Endometrium (tissue), 2 donors: ENCODE results near the gene GARRE1.
"Not testable (repeated sequence)": the region's sequence is repeated elsewhere in the genome, so short reads cannot be mapped to it uniquely, and the experiment has no call there.

Experiments used
- FAIRE-seq: peaks from 2 replicates; lab custom pipeline; 2012; peaks lifted over from hg19 to GRCh38; lab: Jason Lieb, UNC
- donor health status: control.
- donor health status: control.

Gene GARRE1

GRCh38 chr19:34260771-34261173 lies 6.4 kb downstream of the GARRE1 start:
- FAIRE-seq = no peak

GRCh38 chr19:34261334-34262109 lies 7.2 kb downstream of the GARRE1 start:
- no peak for FAIRE-seq

- no peak for FAIRE-seq
Observed at GRCh38 chr19:34263745-34264237, 9.4 kb downstream of the GARRE1 start.

DNA sequence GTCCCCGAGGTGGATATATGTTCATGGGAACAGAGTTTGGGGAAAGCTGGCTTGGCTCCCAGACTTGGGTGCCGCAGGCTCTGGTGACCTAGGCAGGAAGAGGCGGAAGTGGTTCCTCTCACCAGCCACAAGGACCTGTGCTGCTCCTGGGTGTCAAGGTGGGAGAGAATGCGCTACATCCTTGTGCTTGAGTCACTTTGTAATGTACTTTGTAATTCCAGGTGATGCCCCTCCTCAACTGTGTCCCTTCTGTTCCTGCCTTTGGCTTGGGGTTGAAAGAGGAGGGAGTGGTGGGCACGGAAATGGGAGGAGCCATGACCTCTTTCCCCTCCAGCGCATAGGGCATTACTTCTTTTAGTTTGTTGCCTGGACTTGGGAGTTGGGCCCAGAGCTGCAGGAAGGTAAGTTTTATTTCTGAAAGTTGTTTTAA lies 10.9 kb downstream of the GARRE1 start:
- no peak for FAIRE-seq

GRCh38 chr19:34269081-34269480 lies 14.7 kb downstream of the GARRE1 start:
- FAIRE-seq = no peak

- no peak for FAIRE-seq
Observed at GRCh38 chr19:34269489-34269888, 15.1 kb downstream of the GARRE1 start.

GRCh38 chr19:34269968-34270621 lies 15.7 kb downstream of the GARRE1 start:
- FAIRE-seq = no peak

DNA sequence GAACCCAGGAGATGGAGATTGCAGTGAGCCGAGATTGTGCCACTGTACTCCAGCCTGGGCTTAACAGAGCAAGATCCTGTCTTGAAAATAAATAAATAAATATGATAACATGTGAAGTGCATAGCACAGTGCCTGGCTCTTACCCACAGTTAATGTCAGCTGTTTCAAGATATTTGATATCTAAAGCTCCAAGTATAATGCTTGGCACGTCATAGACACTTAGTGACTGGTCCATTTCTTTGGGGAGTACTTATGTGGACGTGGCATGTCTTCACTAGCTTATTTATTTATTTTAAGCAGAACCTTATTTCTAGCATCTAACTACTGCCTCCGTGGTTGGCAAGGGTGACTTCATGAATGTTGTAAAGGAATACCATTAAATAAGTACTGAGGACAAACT lies 18.8 kb downstream of the GARRE1 start:
- FAIRE-seq = no peak

- FAIRE-seq = no peak
Observed at GRCh38 chr19:34274284-34274826, 20.0 kb downstream of the GARRE1 start.

DNA sequence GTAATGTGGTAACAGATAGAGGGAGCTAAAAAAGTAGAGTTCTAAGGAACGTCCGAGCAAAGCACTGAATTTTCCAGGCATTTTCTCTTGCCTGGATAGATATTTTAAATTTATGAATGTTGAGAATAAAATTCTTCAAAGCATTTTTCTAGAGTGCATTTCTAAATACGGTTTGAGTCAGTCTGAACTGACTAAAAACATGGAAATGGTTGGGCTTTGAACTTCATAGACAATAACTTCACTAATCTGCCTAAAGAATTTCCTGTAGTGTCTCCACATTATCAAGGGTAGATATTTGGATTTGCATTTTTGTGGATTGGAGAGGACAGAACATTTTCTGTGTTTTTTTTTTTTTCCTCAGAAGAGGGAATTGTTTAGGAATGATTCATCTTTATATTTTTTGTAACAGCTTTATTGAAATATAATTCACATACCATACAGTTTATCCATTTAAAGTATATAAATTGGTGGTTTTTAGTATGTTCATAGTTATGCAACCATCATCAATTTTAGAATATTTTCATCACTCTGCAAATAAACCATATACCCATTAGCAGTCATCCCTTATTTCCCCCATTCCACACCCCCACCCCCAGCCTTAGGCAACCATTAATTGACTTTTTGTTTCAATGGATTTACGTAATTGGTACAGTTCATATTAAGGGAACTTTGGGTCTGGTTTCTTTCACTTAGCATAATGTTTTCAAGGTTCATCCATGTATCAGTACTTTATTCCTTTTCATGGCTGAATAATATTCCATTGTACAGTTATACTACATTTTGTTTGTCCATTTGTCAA lies 20.7 kb downstream of the GARRE1 start:
- peak; percentile 82 for FAIRE-seq

- no peak for FAIRE-seq
Observed at GRCh38 chr19:34275705-34276104, 21.4 kb downstream of the GARRE1 start.

- FAIRE-seq = no peak
Observed at GRCh38 chr19:34276614-34277013, 22.3 kb downstream of the GARRE1 start.

GRCh38 chr19:34277244-34277643 lies 22.9 kb downstream of the GARRE1 start:
- no peak for FAIRE-seq

DNA sequence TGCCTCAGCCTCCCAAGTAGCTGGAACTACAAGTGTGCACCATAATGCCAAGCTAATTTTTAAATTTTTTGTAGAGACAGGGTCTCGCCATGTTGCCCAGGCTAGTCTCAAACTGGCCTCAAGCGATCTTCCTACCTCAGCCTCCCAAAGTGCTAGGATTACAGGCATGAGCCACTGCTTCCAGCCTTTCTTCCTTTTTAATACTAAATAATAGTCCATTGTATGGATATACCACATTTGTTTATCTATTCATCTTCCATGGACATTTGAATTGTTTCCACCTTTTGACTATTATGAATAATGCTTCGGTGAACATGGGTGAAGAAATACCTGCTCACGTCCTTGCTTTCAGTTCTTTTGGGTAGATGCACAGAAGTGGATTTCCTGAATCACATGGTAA lies 24.4 kb downstream of the GARRE1 start:
- no peak for FAIRE-seq

DNA sequence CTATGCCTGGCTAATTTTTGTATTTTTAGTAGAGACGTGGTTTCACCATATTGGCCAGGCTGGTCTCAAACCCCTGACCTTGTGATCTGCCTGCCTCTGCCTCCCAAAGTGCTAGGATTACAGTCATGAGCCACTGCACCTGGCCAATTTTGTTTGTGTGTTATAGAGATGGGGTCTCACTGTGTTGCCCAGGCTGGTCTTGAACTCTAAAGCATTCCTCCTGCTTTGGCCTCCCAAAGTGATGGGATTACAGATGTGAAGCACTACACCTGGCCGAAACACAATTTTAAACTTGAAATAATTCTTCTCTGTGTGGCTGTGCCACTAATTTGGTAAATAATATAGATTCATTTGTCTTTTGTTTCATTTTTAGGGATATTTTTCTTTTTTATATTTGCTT lies 27.1 kb downstream of the GARRE1 start:
- not testable (repeated sequence) for FAIRE-seq

DNA sequence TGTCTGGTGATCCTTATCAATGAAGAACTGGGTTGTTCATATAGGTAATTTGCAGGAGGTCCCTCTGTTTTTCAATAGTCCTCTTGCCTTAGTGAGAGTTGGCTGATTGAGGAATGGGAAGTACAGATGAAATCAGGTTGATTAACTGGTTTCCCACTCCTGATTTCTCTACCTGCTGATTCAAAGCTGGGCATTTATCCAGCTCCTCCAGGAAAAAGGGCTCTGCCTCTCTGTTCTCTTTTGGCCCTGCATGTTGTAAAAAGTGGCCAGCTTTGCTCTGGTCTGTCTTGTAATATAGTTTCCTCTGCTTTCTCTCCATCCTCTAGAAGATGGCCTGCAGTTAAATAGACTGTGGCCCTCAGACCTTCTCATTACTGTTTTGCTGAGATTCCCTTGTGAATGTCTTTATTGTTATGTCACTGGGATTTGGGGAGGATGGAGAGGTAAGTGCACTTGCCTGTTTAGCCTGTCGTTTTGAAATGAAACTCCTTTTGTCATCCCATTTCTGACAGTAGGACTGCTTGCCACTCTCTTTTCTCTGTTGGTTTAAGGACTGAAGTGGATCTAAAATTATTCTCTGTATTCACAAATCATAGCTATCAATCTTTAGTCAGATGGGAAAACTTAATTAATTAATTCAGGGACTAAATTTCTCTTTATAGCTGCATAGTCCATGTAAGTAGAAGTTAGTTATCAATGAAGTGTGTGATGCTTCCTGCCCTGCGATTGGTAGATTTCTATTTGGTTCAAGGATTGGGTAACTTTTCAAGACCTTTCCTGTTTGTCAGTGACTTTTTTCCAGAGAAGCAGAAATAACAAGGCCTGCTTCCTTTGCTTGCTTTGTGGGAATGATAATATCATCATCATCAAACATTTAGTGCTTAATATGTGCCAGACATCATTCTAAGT lies 28.5 kb downstream of the GARRE1 start:
- FAIRE-seq = no peak

- no peak for FAIRE-seq
Observed at GRCh38 chr19:34284505-34284904, 30.2 kb downstream of the GARRE1 start.

GRCh38 chr19:34287662-34288140 lies 33.3 kb downstream of the GARRE1 start:
- FAIRE-seq = no peak

GRCh38 chr19:34288381-34288780 lies 34.0 kb downstream of the GARRE1 start:
- FAIRE-seq = no peak

- no peak for FAIRE-seq
Observed at GRCh38 chr19:34291235-34291634, 36.9 kb downstream of the GARRE1 start.

GRCh38 chr19:34295103-34295502 lies 40.7 kb downstream of the GARRE1 start:
- FAIRE-seq = no peak
